SK-N-SH treated with all-trans-retinoic acid at 6 μM for 48 hours (cell line): Measurements from ENCODE around the gene CHST9.

Experiments used
- PPARA ChIP-seq: fragments of 250-450 bp; sonication (Bioruptor Pico); IDR thresholded peaks from 2 replicates; pipeline ENCODE4 v1.5.0; 2020; ENCODE audit warnings: mild to moderate bottlenecking, borderline replicate concordance
- ZFP30 ChIP-seq: fragments of 450-650 bp; formaldehyde crosslinking; IDR thresholded peaks from 2 replicates; pipeline ENCODE4 v1.5.0; 2022; ENCODE audit warnings: mild to moderate bottlenecking, moderate library complexity

- TF ChIP-seq PPARA (CRISPR knock-in tag) (no peak), ZFP30 (no peak)
These were observed 3.2 kb upstream of the CHST9 start for GRCh38 chr18:27188309-27188708.
